Stimulated activated CD4-positive, alpha-beta T cell treated with anti-CD3 and anti-CD28 coated beads, Interleukin-1b, Interleukin-23, amount 100 ng/mL, for 4 hours (primary cell): ENCODE measurements around the gene LSM14B.

Experiments used
- DNase-seq, 2 donors: peaks; one replicate each; pipeline ENCODE4 v3.0.0-alpha.2; 2020; ENCODE audit warnings: low read depth in 2 of 2

Gene LSM14B

GRCh38 chr20:62132421-62132820, 10.1 kb downstream of the LSM14B start:
- no peak for DNase-seq

DNA sequence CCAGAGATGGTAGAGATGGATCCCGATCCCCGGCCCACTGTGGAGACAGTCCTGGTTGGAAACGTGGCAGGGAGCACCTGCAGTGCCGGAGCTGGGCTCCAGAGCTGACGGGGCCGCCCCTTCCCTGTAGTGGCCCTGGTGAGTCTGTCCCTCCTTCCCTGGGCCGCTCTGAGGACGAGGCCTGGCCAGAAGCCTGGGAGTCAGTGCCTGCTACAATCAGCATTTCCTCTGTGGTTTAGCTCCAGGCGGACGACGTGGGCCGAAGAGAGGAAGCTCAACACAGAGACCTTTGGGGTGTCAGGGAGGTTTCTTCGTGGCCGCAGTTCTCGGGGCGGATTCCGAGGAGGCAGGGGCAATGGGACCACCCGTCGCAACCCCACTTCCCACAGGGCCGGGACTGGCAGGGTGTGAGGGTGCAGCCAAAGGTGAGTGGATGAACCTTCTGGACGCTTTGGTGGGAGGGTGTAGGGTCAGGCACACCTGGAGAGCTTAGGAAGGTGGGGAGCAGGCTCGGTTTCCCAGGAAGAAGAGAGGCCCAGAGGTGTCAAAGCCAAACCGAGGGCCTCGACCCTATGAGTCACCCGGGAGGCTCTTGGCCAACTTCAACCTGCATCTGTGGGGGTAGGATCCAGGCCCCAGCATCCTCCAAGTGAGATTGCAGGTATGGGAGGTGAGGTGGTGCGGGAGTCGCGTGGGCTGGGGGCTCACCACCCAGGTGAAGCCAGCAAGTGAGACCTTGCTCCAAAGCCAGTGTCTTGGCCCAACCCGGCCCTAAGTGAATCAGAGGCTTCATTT, 11.0 kb downstream of the LSM14B start:
- no peak for DNase-seq

DNA sequence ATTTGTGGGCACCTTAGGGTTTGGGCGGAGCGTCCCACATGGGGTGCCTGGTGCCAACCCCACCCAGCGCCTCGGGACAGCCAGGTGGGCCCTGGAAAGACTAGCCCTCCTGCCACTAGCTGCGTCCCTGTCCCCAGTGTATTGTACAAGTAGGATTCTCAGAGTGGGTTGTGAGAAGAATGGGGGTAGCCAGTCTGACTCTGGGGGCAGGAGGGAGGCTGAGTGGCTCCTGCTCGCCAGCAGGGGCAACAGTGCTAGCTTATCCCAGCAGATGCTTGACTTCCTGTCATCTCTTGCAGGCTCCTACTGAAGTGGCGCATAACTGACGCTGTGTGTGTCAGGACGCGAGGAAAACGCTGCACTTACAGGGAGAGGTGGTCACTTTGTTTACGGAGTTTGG, 11.6 kb downstream of the LSM14B start:
- DNase-seq, result no peak

- no peak for DNase-seq
Measured at GRCh38 chr20:62134735-62135231, 12.5 kb downstream of the LSM14B start.

- no peak for DNase-seq
Measured at GRCh38 chr20:62135573-62136266, 13.4 kb downstream of the LSM14B start.

GRCh38 chr20:62136283-62137091, 14.2 kb downstream of the LSM14B start:
- DNase-seq, result peak; percentile 58 to 64

- no peak for DNase-seq
Measured at GRCh38 chr20:62137092-62137384, 14.8 kb downstream of the LSM14B start.

DNA sequence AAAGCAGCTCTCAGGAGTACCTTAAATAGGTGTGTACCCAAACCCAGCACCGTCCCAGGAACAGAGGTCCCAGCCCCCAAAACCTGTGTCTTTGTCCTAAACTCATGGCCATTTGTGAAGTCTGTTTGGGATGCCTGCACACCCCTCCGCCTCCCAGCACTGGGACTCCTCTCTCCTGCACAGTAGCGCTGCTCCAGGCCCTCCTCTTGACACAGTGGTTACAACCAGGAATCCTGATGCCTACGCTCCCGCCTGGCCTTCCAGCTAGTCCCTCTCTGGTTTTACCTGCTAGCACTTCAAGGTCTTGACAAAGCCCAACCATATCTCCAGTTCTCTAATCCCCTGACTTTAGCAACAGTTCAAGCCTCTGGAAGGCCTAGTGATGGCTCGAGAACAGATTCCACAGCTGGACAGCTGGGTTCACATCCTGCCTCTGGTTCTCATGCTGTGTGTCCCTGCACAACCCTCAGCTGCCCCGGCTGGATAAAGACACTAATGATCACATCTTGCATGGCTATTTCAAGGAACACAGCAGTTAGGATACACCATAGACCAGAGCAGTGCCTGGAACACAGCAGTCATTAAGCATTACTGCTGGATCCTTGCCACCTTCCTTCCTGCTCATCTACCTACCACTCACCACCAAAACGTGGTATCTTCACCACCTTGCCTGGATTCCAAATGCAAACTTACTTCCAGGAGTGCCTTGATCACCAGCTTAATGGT, 15.4 kb downstream of the LSM14B start:
- DNase-seq, result no peak

GRCh38 chr20:62138204-62138543, 15.9 kb downstream of the LSM14B start:
- no peak for DNase-seq

- no peak for DNase-seq
Measured at GRCh38 chr20:62138912-62139311, 16.6 kb downstream of the LSM14B start.

- no peak for DNase-seq
Measured at GRCh38 chr20:62139636-62140035, 17.4 kb downstream of the LSM14B start.

GRCh38 chr20:62141043-62141396, 18.7 kb downstream of the LSM14B start:
- no peak for DNase-seq

- DNase-seq, result no peak
Measured at GRCh38 chr20:62141397-62142251, 19.3 kb downstream of the LSM14B start.

DNA sequence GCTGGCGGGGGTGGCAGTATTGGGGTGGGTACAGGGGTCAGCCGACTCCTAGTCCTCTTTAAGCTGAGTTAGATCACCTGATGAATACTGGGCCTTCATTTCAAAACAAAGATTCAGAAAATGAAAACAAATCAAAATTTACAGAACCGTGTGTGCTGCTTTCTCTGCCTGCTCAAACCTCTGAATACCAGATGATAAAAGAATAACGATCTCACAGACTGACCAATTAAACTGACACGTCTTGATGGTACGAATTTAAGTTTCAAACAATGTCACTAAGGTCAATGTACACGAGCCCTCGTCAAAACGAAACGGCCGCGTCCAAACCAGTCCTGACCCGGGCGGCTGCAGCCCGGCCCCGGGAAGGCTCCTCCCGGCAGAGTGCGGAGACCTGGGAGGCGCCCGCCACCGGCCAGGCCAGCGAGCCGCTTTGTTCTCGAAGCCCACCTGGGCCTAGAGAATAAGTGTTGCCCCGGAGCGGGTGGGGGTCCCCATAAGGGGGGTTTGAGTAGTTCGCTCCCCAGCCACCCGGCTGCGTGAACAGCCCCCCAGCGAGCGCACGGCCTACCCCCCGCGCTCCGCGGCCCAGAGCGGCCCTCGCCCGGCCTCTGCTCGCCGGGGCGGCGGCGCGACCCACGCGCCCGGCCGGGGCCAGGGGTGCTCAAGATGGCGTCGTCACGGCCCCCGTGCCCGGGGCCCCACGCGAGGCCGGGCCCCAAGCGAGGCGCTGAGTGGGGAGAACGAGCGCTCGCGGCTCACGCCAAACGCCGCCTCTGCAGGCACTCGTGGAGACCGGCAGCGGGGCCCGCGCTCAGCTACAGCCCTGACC, 20.2 kb downstream of the LSM14B start:
- DNase-seq, result no peak

GRCh38 chr20:62143081-62143956, 21.0 kb downstream of the LSM14B start, which contains the start of the genes PSMA7 and SS18L1:
PSMA7 (minus strand) TSS chr20:62143394; CDS start chr20:62143303, 91 bp downstream.
SS18L1 (plus strand) TSS chr20:62143769; CDS start chr20:62143821, 52 bp downstream.
- peak; percentile 75 to 84 for DNase-seq

GRCh38 chr20:62143957-62144825, 21.9 kb downstream of the LSM14B start:
- DNase-seq, result peak; percentile 38 to 58

DNA sequence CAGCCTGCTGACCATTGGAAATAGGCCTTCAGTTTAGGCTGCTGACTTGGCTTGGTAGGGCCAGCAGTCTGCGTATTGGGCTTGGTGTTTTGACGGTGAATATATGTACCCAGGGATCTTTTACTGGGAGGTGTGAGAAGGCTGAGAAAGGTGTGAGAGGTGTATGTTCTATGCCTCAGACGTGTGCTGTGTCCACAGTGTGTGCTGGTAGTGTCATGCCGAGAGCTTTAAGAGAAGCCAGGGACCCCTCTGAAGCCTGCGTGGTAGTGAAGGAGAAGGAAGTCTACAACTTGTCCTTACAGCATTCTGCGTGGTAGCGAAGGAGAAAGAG, 23.4 kb downstream of the LSM14B start:
- DNase-seq, result no peak
